Measurements from ENCODE around the gene MTFMT.
"Not testable (repeated sequence)": the region's sequence is repeated elsewhere in the genome, so short reads cannot be mapped to it uniquely, and the experiment has no call there.

MTFMT gene

DNA sequence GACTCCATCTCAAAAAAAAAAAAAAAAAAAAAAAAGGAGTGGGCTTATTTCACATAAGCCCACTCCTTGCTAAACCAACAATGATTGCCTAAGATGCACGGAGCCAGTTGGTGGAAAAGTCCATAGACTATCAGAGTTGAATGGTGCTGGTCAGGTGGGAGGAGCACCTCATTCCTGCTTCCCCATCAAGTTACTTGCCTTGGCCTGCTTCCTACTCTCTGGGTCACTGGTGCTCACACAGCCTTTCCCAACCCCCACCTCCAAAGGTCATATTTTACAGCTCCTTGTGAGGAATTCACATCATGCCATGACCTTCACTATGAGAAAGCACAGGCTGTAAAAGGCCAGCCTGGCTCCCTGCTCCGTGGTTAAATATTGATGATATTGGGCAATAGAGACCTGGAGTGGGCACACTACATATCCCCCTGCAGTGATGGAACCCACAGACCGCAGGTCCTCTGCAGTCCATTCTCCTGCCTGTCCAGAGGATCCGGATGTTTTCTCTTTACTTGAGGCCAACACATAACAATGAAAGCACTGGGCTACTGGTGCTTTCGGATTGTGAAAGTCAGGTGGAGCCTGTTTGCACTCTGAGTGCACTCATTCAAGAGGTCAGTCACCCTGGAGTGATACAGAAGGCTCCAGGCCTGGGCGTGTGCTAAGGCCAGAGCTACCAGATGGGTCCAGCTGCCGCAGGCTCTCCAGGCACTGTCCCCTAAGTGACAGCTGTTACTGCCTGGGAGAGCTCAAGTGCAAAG is 15.5 kb upstream of the MTFMT start, which contains the start of gene SLC51B:
Gene SLC51B (plus strand): TSS at position 664 of the 758 bp plus-strand sequence. CDS start 4,618 bp downstream, outside the sequence.
- TF ChIP-seq, protein P1, sequence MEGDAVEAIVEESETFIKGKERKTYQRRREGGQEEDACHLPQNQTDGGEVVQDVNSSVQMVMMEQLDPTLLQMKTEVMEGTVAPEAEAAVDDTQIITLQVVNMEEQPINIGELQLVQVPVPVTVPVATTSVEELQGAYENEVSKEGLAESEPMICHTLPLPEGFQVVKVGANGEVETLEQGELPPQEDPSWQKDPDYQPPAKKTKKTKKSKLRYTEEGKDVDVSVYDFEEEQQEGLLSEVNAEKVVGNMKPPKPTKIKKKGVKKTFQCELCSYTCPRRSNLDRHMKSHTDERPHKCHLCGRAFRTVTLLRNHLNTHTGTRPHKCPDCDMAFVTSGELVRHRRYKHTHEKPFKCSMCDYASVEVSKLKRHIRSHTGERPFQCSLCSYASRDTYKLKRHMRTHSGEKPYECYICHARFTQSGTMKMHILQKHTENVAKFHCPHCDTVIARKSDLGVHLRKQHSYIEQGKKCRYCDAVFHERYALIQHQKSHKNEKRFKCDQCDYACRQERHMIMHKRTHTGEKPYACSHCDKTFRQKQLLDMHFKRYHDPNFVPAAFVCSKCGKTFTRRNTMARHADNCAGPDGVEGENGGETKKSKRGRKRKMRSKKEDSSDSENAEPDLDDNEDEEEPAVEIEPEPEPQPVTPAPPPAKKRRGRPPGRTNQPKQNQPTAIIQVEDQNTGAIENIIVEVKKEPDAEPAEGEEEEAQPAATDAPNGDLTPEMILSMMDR (conservative IDR thresholded peaks at IDR 0.05; ENCODE audit: low read length): no peak
- no peak for DNase-seq (ENCODE audit: low read depth)
- H3K4me3 ChIP-seq (ENCODE audit: low read length): no peak within 1 kb of the TSS

DNA sequence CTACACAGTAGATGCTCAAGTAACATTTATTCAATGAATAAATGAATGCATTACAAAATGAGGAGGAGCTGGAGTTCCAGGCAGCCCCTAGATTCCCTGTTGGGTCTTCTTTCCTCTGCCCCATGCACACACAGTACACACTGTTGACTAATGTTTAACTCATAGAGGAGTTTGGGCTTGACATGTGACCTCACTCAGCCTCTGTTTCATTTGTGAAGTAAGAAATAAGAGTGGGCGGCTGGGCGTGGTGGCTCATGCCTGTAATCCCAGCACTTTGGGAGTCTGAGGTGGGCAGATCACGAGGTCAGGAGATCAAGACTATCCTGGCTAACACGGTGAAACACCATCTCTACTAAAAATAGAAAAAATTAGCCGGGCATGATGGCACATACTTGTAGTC is 14.8 kb upstream of the MTFMT start:
- DNase-seq (ENCODE audit: low read depth): peak; percentile 24
- H3K4me3 ChIP-seq (ENCODE audit: low read length): not testable (repeated sequence)

DNA sequence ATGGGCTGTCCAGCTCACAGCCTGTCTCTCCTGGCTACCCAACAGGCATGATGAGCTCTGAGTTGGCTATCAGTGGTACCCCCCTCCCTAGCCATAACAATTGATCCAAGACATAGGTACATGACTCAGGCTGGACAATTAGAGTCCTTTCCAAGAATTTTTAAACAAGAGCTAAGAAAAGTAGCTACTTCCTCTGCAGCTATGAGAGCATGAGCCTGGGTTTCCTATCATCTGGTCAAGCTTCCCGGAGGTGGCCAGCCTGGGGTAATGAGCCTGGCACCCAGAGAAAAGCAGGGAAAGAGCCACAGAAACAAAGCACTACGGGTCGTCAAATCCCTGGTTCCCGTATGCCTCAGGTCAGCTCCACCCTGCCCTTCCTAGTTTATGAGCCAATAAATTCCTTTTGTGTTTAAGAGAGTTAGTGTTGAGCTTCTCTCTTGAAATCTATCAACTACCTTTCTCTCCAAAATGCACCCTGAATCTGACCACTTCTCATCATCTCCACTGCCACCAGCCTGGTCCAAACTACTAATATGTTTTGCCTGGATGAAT is 13.4 kb upstream of the MTFMT start:
- no peak for DNase-seq (ENCODE audit: low read depth)
- H3K4me3 ChIP-seq (ENCODE audit: low read length): no peak overlapping the region
- TF ChIP-seq, protein P1 (conservative IDR thresholded peaks at IDR 0.05; ENCODE audit: low read length): no peak

DNA sequence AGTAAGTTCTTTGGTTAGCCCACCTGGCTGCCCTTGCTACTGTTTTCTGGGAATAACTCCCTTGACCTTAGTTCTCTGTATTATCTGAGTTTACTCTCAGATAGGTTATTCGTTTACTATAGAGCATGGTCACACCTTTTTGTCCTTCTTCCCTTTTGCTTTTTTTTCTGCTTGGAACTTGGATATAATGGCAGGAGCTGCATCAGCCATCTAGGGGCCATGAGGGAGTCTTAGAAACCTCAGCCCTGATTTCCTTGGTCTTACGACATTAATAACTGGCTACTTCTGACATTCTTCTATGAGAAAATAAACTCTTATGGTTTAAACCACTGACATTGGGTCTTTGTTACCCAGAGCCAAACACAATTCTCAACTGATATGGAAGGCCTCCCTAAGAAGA is 12.3 kb upstream of the MTFMT start:
- no peak overlapping the region for H3K4me3 ChIP-seq (ENCODE audit: low read length)
- TF ChIP-seq, protein P1 (conservative IDR thresholded peaks at IDR 0.05; ENCODE audit: low read length): no peak
- DNase-seq (ENCODE audit: low read depth): no peak

DNA sequence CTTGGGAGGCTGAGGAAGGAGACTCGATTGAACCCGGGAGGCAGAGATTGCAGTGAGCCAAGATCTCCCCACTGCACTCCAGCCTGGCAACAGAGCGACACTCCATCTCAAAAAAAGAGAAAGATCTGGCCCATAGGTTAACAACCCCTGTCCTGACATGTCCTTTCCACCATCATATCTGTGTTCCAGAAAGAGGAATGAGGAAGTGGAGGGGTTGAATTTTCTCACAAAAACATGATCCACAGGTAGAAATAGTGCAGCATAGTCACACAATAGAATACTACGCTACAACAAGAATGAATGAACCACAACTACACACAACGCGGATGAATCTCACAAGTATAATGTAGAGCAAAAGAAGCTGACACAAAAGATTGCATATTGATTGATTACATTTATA is 11.0 kb upstream of the MTFMT start:
- H3K4me3 ChIP-seq (ENCODE audit: low read length): no peak overlapping the region
- DNase-seq (ENCODE audit: low read depth): no peak
- TF ChIP-seq, protein P1 (conservative IDR thresholded peaks at IDR 0.05; ENCODE audit: low read length): no peak

DNA sequence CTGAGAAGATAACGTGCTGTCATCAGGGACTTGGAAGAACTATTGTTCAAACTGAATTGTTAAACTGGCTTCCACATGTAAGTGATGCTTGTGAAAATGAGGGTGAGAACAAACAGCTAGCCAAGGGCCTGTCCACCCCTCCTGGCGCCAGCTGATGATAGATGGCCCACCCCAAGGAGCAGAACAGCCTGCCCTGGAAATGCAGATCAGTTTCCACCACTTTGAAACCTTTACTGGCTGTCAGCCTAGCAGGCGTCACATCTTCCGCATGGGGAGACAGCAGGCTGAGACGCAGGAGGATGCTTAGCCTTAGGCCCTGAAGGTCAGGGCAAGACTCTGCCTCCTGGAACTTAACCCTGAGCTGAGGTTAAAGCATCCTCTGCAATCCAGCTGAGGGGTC is 9.4 kb upstream of the MTFMT start:
- H3K4me3 ChIP-seq (ENCODE audit: low read length): no peak overlapping the region
- DNase-seq (ENCODE audit: low read depth): no peak
- TF ChIP-seq, protein P1 (conservative IDR thresholded peaks at IDR 0.05; ENCODE audit: low read length): no peak

DNA sequence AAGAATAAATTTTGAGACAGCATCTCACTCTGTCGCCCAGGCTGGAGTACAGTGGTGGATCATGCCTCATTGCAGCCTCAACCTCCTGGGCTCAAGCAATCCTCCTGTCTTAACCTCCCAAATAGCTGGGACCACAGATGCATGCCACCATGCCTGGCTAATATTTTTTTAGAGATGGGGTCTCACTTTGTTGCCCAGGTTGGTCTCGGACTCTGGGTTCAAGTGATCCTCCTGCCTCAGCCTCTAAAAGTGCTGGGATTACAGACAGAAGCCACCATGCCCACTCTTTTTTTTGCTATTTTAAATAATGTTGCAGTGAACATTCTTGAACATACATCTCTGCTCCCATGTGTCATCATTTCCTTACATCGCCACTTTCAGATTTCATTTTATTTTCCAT is 9.0 kb upstream of the MTFMT start:
- TF ChIP-seq, protein P1 (conservative IDR thresholded peaks at IDR 0.05; ENCODE audit: low read length): no peak
- no peak overlapping the region for H3K4me3 ChIP-seq (ENCODE audit: low read length)
- DNase-seq (ENCODE audit: low read depth): no peak

Measured in AG10803 (cell line).